NK-92 treated with Interleukin-12 subunit alpha and Interleukin-12 subunit beta, amount 100 ng/mL, for 24 hours (cell line): ENCODE data around the gene NEK7.

ENCODE experiments used
- DNase-seq: peaks from one replicate; lab custom pipeline; 2025; lab: John Stamatoyannopoulos, UW

NEK7 gene

GRCh38 chr1:198147216-198147615 is 9.6 kb upstream of the NEK7 start:
- no peak for DNase-seq

- no peak for DNase-seq
Observed at GRCh38 chr1:198150369-198150768, 6.4 kb upstream of the NEK7 start.

DNA sequence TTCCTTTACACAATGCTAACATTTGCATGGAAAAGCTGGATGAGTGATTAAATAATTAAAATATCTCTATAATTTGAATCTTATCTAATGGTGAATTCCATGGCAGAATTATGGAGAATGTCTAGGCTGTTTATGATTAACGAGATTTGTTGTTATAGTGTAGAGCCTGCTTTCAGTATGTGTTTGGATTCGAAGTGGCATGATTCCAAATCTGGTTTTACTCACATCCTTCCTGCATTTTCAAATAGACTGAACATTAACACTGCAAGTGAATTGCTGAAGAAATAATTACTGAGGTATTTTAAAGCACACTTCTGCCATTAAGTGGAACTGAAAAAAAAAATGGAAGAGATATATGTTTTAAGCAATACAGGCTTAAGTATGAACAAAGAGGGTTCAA is 5.1 kb upstream of the NEK7 start:
- no peak for DNase-seq

- DNase-seq = no peak
Observed at GRCh38 chr1:198153103-198153502, 3.7 kb upstream of the NEK7 start.

- DNase-seq = no peak
Observed at GRCh38 chr1:198153804-198154203, 3.0 kb upstream of the NEK7 start.

GRCh38 chr1:198155253-198155652 is 1.5 kb upstream of the NEK7 start:
- DNase-seq = no peak

- peak; percentile 31 for DNase-seq
Observed at GRCh38 chr1:198156111-198156744, 570 bp upstream of the NEK7 start.

- peak; percentile 75 for DNase-seq
Observed at GRCh38 chr1:198157241-198157846, 546 bp downstream of the NEK7 start.

- peak; percentile 27 for DNase-seq
Observed at GRCh38 chr1:198157847-198158725, 1.3 kb downstream of the NEK7 start.

DNA sequence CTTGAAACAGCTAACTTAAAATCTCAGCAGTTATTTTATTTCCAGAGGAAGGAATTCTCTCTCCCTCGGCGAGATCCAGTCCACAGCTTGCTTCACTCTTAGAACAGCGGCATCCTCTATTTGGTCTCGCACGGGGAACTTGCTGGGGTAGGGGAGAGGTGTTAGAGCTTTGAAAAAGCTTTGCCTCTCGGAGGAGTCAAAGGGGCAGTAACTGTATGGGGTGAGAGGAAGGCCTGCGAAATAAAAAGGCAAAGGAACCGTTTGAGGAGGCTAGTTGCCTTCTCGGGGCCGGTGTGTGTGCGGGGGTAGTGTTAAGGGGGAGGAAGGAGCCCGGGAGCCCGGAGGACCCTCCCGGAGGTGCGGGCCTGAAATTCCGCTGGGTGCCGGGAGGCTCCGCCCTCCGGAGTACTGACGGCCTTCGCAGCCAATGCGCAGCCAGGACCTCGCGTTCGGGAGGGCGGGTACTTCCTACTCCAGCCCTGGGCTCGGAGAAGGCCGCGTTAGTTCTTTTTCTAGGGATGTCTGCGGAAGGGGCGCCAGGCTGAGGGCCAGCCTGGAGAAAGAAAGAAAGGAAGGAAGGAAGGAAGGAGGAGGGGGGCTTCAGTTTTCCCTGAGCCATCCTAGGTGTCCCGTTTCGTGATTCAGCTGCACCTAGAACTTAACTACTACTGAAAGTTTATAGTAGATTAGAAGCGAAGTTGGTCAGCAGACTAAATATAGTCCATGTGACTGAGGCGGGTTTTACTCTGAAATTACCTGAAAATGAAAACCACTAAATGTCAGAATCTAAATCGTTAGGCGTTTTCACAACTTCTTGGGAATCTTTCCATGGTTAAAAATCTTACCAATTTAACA is 2.2 kb downstream of the NEK7 start:
- peak; percentile 87 for DNase-seq

- no peak for DNase-seq
Observed at GRCh38 chr1:198160222-198160621, 3.4 kb downstream of the NEK7 start.

DNA sequence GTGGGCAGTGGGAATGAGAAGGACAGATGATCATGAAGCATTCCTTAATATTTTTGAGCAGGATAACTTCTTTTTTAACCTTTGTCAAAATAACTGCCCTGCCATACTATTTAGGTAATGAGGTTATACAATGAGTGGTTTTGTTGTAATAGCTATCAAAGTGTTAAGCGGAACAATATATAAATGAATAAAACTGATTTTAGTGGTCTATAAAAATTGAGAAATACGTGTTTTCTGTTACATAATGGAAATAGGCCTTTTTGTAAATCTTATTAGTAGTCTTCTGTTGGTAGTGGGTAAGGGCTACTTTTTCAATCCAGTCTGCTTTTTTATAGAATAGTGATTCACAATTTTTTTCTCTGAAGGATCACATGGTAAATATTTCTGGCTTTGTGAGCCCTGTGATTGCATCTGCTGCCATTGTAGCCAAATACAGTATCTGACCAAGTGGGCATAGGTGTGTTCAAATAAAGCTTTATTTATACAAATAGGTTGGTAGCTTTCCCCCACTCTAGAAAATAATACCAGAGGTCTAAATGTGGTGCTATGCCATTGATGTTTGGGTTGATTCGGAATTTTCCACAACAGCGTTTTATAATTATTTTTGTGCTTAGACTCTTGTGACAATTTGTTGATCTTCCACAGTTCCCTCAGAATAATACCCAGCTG is 4.3 kb downstream of the NEK7 start:
- no peak for DNase-seq

- DNase-seq = no peak
Observed at GRCh38 chr1:198161718-198162090, 4.9 kb downstream of the NEK7 start.

GRCh38 chr1:198162091-198162767 is 5.4 kb downstream of the NEK7 start:
- no peak for DNase-seq

DNA sequence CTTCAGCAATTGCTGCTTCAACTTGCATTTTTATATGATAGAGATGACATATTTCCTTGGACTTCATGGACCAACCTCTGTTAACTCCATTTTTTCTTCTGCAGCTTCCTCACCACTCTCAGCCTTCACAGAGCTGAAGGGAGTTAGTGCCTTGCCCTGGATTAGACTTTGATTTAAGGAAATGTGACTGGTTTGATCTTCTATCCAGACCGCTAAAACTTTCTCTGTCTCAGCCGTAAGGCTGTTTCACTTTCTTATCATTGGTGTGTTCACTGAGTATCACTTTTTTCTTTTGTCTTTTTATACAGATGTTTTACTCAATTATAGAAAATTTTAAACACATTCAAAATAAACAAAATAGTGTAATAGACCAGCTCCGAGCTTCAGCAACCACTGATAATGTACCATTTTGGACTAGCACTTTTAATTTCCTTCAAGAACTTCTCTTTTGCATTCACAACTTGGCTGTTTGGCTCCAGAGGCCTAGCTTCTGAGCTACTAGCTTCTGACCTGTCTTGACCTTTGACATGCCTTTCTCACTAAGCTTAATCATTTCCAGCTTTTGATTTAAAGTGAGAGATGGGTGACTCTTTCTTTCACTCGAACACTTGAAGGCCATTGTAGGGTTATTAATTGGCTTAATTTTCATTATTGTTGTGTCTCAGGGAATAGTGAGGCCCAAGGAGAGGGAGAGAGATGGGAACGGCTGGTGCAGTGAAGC is 9.3 kb downstream of the NEK7 start:
- no peak for DNase-seq

DNA sequence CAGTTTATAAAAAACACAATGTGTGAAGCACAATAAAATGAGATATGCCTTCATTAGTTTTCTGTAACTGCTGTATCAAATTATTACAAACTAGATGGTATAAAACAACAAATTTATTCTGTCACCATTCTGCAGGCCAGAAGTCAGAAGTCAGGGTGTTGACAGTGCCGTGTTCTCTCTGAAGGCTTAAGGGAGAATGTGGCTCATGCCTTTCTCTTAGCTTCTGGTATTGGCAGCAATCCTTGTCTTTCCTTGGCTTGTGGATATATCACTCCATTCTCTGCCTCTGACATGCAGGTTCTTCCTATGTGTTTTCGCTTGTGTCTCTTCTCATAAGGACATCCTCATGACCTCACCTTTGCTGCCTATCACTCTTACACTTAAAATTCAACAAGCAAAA is 10.1 kb downstream of the NEK7 start:
- no peak for DNase-seq

DNA sequence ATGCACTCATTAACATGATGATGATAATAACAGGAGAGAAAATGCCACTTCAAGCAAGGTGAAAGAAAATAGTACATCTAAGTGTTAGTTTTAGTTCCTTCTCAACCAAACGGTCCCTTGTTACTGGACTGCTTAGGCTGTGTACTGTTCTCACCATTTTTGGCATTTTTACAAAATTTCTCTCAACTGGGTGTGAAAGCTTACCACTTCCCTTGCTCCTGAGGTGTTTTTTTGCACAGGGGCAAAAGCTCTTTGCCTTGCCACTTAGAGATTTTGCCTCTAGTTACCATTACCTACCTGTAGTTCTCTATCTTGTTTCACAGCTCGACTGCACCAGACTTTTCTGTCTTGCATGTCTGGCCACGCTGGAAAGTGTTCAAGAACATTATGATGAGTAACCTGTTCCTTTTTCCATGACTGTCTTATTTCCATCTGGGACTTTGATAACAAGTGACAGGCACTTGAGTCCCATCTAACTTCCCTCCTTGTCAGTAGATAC is 10.7 kb downstream of the NEK7 start:
- peak; percentile 26 for DNase-seq

DNA sequence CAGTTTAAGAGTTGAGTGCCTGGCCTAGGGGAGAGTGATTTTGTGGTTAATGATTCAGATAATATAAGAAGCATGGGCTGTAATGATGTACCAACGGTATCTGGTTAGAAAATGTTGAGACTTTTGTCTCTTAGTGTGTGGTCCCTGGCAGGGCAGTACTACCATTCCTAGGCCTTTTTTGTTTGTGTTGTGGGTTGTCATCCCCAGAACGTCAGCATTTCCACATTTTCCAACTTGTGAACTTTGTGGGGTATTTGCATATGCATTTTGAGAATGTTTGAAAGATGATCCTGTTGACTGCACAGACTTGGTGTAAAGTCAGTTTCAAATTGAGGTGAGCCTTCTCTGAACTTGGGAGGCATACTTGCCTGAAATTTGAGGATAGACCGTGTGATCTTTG is 11.4 kb downstream of the NEK7 start:
- DNase-seq = no peak

DNA sequence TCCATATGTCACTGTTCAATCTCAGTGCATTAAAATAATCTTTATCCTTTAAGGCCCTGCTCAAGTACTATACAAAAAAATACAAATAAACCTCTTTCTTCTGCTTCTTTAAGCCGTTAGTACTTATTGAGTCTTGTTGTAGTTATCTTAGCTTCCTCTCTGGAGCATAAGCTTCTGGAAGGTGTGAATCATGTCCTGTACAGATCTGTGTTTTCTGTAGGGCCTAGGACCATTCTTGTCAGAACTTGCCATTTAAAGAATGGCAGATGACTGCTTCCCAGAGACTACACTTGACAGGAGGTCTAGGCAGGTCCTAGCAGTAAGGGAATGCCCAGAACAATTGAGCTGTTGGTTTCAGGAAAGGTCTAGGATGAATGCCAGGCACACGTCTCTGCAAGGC is 12.9 kb downstream of the NEK7 start:
- no peak for DNase-seq
